Uterus (tissue), 4 donors: ENCODE results near the gene GNAO1. TPM values are rescaled to one million over a fixed set of nuclear protein-coding genes. Genes with fewer than 3 reads are reported as not detected.

Source experiments
- DNase-seq, 2 donors: peaks; one replicate each; pipeline ENCODE4 v3.0.0-alpha.2; 2019 to 2020
- H3K27ac ChIP-seq, 2 donors: fragments of 200-600 bp; sonication (generic); 1 replicate in 1 of 2; 2 replicates in 1 of 2; pipeline ENCODE4 v1.5.1; 2016 to 2018
- H3K27me3 ChIP-seq, 2 donors: fragments of 200-600 bp; sonication (generic); one replicate each; pipeline ENCODE4 v1.5.1; 2018 to 2019; ENCODE audit warnings: control low read depth in 1 of 2
- H3K36me3 ChIP-seq, 2 donors: fragments of 200-600 bp; sonication (generic); one replicate each; pipeline ENCODE4 v1.5.1; 2019; ENCODE audit warnings: control low read depth in 1 of 2
- H3K4me1 ChIP-seq, 2 donors: fragments of 200-600 bp; sonication (generic); one replicate each; pipeline ENCODE4 v1.5.1; 2018 to 2019; ENCODE audit warnings: control low read depth in 1 of 2
- H3K4me3 ChIP-seq, 2 donors: fragments of 200-600 bp; sonication (generic); 1 replicate in 1 of 2; 2 replicates in 1 of 2; pipeline ENCODE4 v1.5.1; 2018 to 2019; ENCODE audit warnings: mild to moderate bottlenecking in 1 of 2
- H3K9me3 ChIP-seq, 2 donors: fragments of 200-600 bp; sonication (generic); one replicate each; pipeline ENCODE4 v1.5.1; 2019; ENCODE audit warnings: control low read depth in 1 of 2
- CTCF ChIP-seq, 4 experiments: fragments of 200-600 bp in 2 of 4; fragments of 450-650 bp in 2 of 4; sonication (generic) in 2 of 4; IDR thresholded peaks; one replicate each; pipeline ENCODE4 v1.5.1; 2016 to 2019; ENCODE audit warnings: antibody characterized with exemption in 4 of 4, mild to moderate bottlenecking in 2 of 4, moderate library complexity in 1 of 4
- POLR2A ChIP-seq, 2 donors: fragments of 450-650 bp; IDR thresholded peaks; one replicate each; pipeline ENCODE4 v1.6.1; 2016; ENCODE audit warnings: antibody characterized with exemption in 2 of 2, mild to moderate bottlenecking in 1 of 2, moderate library complexity in 1 of 2
- intact Hi-C: fragments of 100-400 bp; cut with DNase I; formaldehyde crosslinking; loops from one replicate; pipeline ENCODE4 v1.15.1; 2023; ENCODE audit warnings: low total_unique reads
- total RNA-seq, 4 donors: library from RNA; depleted of rRNA in 3 of 4; stranded (reverse); fragments of >200 nt in 3 of 4; gene quantifications; one replicate each; pipeline versions ENCODE4 v1.1.0 to v1.2.4, GENCODE V29; 2014 to 2023
- donor health status: DM: yes; HTN: yes; CAD: no.

GNAO1 gene
- total RNA-seq, 4 donors from 2014 or later, result 0.26 to 7.2 (median 1.6) TPM; not detected in 1

DNA sequence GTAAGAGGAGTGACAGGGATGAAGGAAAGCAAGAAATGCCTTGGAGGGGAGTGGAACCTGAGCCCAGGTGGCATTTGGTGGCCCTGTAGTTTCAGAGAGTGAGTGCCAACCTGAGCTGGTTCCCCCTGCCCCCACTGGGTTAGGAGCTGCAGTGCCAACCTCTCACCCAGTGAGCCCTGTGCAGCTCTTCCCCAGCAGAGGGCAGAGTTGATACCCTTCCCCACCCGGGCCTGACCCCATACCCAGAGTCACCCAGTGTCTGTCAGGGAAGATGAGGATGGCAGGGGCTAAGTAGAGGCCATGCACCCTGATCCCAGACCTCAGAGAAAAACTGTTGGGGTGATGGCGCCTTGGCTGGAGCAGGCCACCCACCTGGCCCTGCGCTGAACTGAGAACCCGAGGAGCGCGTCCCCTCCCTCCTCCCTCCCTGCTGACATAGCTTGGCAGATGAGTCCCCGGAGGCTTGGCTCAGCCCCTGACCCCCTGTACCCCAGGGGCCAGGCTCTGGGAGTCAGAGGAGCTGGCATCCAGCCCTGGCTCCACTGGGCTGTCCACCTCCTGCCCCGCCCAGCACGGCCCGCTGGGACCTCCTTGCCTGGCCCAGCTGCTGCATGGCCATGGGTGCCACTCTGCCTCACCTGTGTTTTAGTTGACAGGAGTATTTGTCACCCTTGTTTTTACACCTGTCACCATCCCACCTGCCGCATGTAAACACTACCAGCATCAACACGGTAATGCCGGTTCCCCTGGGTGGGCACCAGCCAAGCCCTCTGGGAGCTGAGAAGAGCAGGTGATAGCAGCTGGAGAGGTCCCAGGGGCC, 120.1 kb downstream of the GNAO1 start:
- H3K27me3 ChIP-seq, result no peaks in the 10 kb centered on the region
- no peak for DNase-seq
- TF ChIP-seq POLR2A (IDR thresholded peaks at IDR 0.05) (no peak), CTCF (IDR thresholded peaks at IDR 0.05) (no peak)
- no peaks in the 10 kb centered on the region for H3K9me3 ChIP-seq
- intact Hi-C loops, result no loop called here
- no peaks in the 10 kb centered on the region for H3K36me3 ChIP-seq
- H3K4me3 ChIP-seq, result no peak overlapping the region
- no peaks in the 10 kb centered on the region for H3K4me1 ChIP-seq
- no peak overlapping the region for H3K27ac ChIP-seq

DNA sequence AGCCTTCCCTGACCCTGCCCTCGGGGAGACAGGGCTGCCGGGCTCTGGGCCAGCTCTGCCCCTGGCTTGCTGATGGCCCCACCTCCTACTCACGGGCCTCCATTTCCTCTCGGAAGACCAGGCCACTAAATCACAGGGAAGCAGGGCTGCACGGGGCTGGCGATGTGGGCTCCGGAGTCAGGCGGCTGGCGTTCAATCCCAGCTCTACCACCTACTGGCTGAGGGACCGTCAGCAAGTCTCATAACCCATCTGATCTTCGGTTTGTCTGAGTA, 120.7 kb downstream of the GNAO1 start:
- Histone ChIP-seq H3K9me3 (no peaks in the 10 kb centered on the region), H3K27me3 (no peaks in the 10 kb centered on the region), H3K36me3 (no peaks in the 10 kb centered on the region), H3K4me1 (no peaks in the 10 kb centered on the region), H3K27ac (no peak overlapping the region), H3K4me3 (no peak overlapping the region)
- intact Hi-C loops, result no loop called here
- no peak for TF ChIP-seq CTCF (IDR thresholded peaks at IDR 0.05)
- no peak for DNase-seq

DNA sequence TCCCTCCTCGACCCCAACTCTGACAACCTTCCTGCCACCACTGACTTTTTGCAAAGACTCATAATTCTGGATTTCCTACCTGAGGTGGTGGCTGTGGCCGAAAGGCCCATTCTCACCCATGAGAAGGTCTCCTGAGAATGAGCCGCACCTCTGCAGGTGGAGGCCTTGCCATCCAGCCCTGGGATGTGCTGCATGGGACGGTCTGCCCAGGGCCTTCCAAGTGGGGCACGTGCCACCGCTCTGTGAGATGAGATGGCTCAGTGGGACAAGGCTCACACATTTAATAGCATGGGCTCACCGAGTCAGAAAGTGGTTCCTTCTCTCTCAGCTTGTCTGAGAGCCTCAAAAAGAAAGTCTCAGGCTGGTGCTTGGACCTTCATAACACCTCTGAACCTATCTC, 121.3 kb downstream of the GNAO1 start:
- no peaks in the 10 kb centered on the region for H3K9me3 ChIP-seq
- TF ChIP-seq POLR2A (IDR thresholded peaks at IDR 0.05), result no peak
- no peak for TF ChIP-seq CTCF (IDR thresholded peaks at IDR 0.05)
- intact Hi-C loops, result no loop called here
- no peak for DNase-seq
- H3K27ac ChIP-seq, result no peak overlapping the region
- no peak overlapping the region for H3K4me3 ChIP-seq
- no peaks in the 10 kb centered on the region for H3K4me1 ChIP-seq
- H3K36me3 ChIP-seq, result no peaks in the 10 kb centered on the region
- H3K27me3 ChIP-seq, result no peaks in the 10 kb centered on the region

DNA sequence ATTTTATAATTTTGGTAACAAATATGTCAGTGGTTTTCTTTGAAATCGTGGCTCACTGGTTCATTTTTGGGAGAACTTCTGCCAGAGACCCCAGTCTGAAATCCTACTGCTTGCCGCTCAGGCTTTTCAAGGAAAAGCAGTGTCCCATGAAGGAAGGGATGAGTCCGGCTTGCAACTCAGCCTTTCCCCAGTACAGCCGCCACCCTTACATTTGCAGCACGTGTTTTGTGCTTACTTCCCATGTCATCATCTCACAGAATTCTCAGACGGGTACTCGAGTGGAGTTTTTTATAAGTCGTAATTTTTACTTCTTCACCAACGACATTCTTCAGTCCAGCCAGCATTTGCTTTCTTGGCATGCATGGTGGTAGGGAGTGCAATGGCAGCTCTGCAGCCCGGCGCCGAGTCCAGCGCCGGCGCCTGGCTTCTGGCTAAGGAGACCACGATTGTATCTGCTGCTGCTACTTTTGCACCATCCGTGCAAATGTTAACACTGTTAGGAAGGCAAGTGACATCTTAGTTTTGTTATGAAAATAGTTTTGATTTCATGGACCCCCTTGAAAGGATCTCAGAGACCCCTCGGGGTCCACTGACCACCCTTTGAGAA, 123.1 kb downstream of the GNAO1 start:
- no peaks in the 10 kb centered on the region for H3K36me3 ChIP-seq
- H3K9me3 ChIP-seq, result no peaks in the 10 kb centered on the region
- H3K4me1 ChIP-seq, result no peaks in the 10 kb centered on the region
- TF ChIP-seq CTCF (IDR thresholded peaks at IDR 0.05) (no peak), POLR2A (IDR thresholded peaks at IDR 0.05) (no peak)
- no peak overlapping the region for H3K4me3 ChIP-seq
- intact Hi-C loops, result no loop called here
- DNase-seq, result no peak
- H3K27ac ChIP-seq, result no peak overlapping the region
- H3K27me3 ChIP-seq, result no peaks in the 10 kb centered on the region

DNA sequence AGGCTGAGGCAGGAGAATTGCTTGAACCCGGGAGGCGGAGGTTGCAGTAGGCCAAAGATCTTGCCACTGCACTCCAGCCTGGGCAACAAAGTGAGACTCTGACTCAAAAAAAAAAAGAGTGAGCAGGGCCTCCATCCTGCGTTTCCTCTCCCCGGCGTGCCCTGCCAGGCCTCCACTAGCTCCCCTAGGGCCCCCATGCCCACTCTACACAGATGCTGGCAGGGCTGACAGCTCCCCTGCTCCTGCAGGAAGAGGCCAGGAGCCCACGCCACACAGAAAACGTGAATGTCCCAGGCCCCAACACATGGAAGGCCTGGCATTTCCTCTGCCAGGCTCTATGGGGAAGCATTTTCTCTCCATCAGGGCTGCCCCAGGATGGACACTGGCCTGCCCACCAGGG, 124.7 kb downstream of the GNAO1 start:
- no peaks in the 10 kb centered on the region for H3K9me3 ChIP-seq
- H3K36me3 ChIP-seq, result no peaks in the 10 kb centered on the region
- no peak for DNase-seq
- no peak overlapping the region for H3K27ac ChIP-seq
- H3K4me1 ChIP-seq, result no peaks in the 10 kb centered on the region
- H3K27me3 ChIP-seq, result no peaks in the 10 kb centered on the region
- TF ChIP-seq POLR2A (IDR thresholded peaks at IDR 0.05) (no peak), CTCF (IDR thresholded peaks at IDR 0.05) (no peak)
- no peak overlapping the region for H3K4me3 ChIP-seq
- intact Hi-C loops, result no loop called here
